Trophoblast cell (in vitro differentiated cells and primary cell): ENCODE measurements around the gene PDIK1L.

Source experiments
- DNase-seq, 2 donors: peaks; one replicate each; pipeline ENCODE4 v3.0.0-alpha.2; 2016
- H2AFZ ChIP-seq: 2 replicates; pipeline ENCODE4 v1.6.1; 2013; ENCODE audit warnings: low read length, moderate library complexity, mild to moderate bottlenecking; ENCODE audit not compliant: insufficient read depth, poor library complexity
- H2AK5ac ChIP-seq: 2 replicates; pipeline ENCODE4 v1.6.1; 2013; ENCODE audit warnings: mild to moderate bottlenecking, low read length
- H2BK120ac ChIP-seq: 2 replicates; pipeline ENCODE4 v1.6.1; 2013; ENCODE audit warnings: low read length, mild to moderate bottlenecking, moderate library complexity; ENCODE audit not compliant: insufficient read depth, poor library complexity
- H2BK12ac ChIP-seq: 2 replicates; pipeline ENCODE4 v1.6.1; 2013; ENCODE audit warnings: mild to moderate bottlenecking, low read length, moderate library complexity
- H2BK5ac ChIP-seq: 2 replicates; pipeline ENCODE4 v1.6.1; 2013; ENCODE audit warnings: low read length, low read depth, moderate library complexity, mild to moderate bottlenecking; ENCODE audit not compliant: poor library complexity
- H3K14ac ChIP-seq: 2 replicates; pipeline ENCODE4 v1.6.1; 2013; ENCODE audit warnings: mild to moderate bottlenecking, low read length
- H3K18ac ChIP-seq: 2 replicates; pipeline ENCODE4 v1.6.1; 2013; ENCODE audit warnings: mild to moderate bottlenecking, low read length
- H3K23ac ChIP-seq: 2 replicates; pipeline ENCODE4 v1.6.1; 2013; ENCODE audit warnings: low read length
- H3K27ac ChIP-seq: 2 replicates; pipeline ENCODE4 v1.5.1; 2013; ENCODE audit warnings: low read depth, mild to moderate bottlenecking, inconsistent platforms, low read length, moderate library complexity
- H3K27me3 ChIP-seq: 2 replicates; pipeline ENCODE4 v1.6.1; 2013; ENCODE audit warnings: inconsistent platforms, mild to moderate bottlenecking, low read length, moderate library complexity; ENCODE audit not compliant: insufficient read depth
- H3K36me3 ChIP-seq, 2 experiments: 1 replicate in 1 of 2; 2 replicates in 1 of 2; pipeline ENCODE4 v1.6.1; 2013; ENCODE audit warnings: low read length in 2 of 2, mild to moderate bottlenecking in 2 of 2, moderate library complexity in 1 of 2; ENCODE audit not compliant: insufficient read depth in 2 of 2, control insufficient read depth in 1 of 2
- H3K4ac ChIP-seq: 2 replicates; pipeline ENCODE4 v1.6.1; 2013; ENCODE audit warnings: low read depth, mild to moderate bottlenecking, low read length, moderate library complexity
- H3K4me1 ChIP-seq, 2 experiments: 1 replicate in 1 of 2; 2 replicates in 1 of 2; pipeline ENCODE4 v1.6.1; 2013; ENCODE audit warnings: low read length in 2 of 2, mild to moderate bottlenecking in 2 of 2, moderate library complexity in 1 of 2; ENCODE audit not compliant: insufficient read depth in 2 of 2, control insufficient read depth in 1 of 2
- H3K4me2 ChIP-seq: 2 replicates; pipeline ENCODE4 v1.6.1; 2013; ENCODE audit warnings: inconsistent platforms, mild to moderate bottlenecking, low read length, moderate library complexity
- H3K4me3 ChIP-seq: 2 replicates; pipeline ENCODE4 v1.5.1; 2013; ENCODE audit warnings: mild to moderate bottlenecking, low read depth, low read length, inconsistent platforms
- H3K79me1 ChIP-seq: one replicate; pipeline ENCODE4 v1.6.1; 2013; ENCODE audit warnings: low read length
- H3K79me2 ChIP-seq: 2 replicates; pipeline ENCODE4 v1.6.1; 2013; ENCODE audit warnings: low read length, mild to moderate bottlenecking; ENCODE audit not compliant: control insufficient read depth, insufficient read depth, poor library complexity
- H3K9ac ChIP-seq: 2 replicates; pipeline ENCODE4 v1.6.1; 2013; ENCODE audit warnings: mild to moderate bottlenecking, low read length
- H3K9me3 ChIP-seq: 2 replicates; pipeline ENCODE4 v1.6.1; 2013; ENCODE audit warnings: low read depth, mild to moderate bottlenecking, control low read depth, inconsistent platforms, low read length; ENCODE audit not compliant: insufficient read depth
- H4K12ac ChIP-seq: 2 replicates; pipeline ENCODE4 v1.6.1; 2013; ENCODE audit warnings: low read depth, mild to moderate bottlenecking, low read length, moderate library complexity
- H4K8ac ChIP-seq: 2 replicates; pipeline ENCODE4 v1.6.1; 2013; ENCODE audit warnings: low read depth, mild to moderate bottlenecking, low read length, moderate library complexity
- H4K91ac ChIP-seq: one replicate; pipeline ENCODE4 v1.6.1; 2013; ENCODE audit warnings: low read depth, mild to moderate bottlenecking, low read length, moderate library complexity
- WGBS: extraction: QIAGEN DNeasy Blood & Tissue Kit; methylation state at CpG from one replicate; pipeline ENCODE4 v1.1.7; 2013; ENCODE audit warnings: missing lambda C conversion rate; ENCODE audit not compliant: insufficient read length, insufficient coverage; ENCODE audit errors: extremely low coverage; 5-methylcytosine and 5-hydroxymethylcytosine counted together

Gene PDIK1L

DNA sequence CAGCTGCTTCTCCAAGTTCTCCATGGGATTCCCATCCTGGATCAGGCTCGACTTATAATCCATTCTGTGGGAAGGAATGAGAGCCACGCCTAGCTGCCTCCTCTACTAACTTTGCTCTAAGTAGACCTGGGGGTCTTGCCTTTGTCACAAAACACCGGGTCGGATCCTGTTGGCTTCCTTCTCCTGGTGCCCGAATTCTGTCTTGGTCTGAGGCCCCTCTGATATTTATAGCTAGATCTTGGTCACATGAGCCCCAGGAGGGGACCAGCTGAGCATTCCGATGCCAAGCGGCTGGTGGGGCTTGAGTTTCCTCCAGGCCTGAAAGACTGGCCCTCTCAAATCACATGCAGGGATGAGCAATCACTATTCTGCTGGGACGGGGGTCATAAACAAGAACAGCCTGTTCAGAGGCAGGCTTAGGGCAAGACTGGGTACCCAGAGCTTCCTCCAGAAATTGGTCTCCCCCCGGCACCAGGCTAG lies 44.2 kb upstream of the PDIK1L start, which contains the start of gene TRIM63:
Gene TRIM63 (minus strand): TSS at position 199 of the 480 bp plus-strand sequence. CDS start 136 bp downstream, at position 63.
- no CpG with 5 or more reads among the region's 9 CpGs for WGBS
- Histone ChIP-seq H4K12ac (no peak within 1 kb of the TSS), H3K23ac (no peak within 1 kb of the TSS)

DNA sequence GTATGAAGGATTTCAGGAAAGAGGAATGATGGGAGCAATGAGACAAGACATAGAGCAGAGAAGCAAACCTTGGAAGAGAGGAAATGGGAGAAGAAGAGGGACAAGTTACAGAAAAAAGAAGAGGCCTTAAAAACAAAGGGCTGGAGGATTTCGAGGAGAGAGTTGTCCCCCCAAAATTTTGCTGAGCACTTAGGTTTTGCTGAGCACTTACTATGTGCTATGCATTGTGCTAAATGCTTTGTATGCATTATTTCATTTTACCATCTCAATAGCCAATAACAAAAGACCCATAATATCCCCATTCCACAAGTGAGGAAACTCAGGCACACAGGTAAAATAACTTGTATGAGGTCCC lies 41.7 kb upstream of the PDIK1L start:
- Histone ChIP-seq H2AFZ (no peak overlapping the region), H2BK12ac (no peak overlapping the region), H2BK120ac (no peak overlapping the region), H3K14ac (no peak overlapping the region), H3K27me3 (no peaks in the 10 kb centered on the region), H4K91ac (no peak overlapping the region), H3K23ac (no peak overlapping the region), H3K9me3 (no peaks in the 10 kb centered on the region), H3K4me1 (peaks cover 17 to 20% of the 10 kb centered on the region in 2 experiments), H4K12ac (no peak overlapping the region), H3K79me2 (no peaks in the 10 kb centered on the region), H2AK5ac (no peak overlapping the region), H3K18ac (no peak overlapping the region), H3K4me3 (no peak overlapping the region), H3K36me3 (no peaks in the 10 kb centered on the region), H3K4ac (no peak overlapping the region), H2BK5ac (no peak overlapping the region), H3K9ac (no peak overlapping the region), H3K79me1 (no peaks in the 10 kb centered on the region), H3K4me2 (no peak overlapping the region), H3K27ac (no peak overlapping the region), H4K8ac (no peak overlapping the region)
- no peak for DNase-seq
- no CpG with 5 or more reads among the region's 1 CpG for WGBS

More for the DNA sequence above, 44.2 kb upstream of the PDIK1L start, which contains the start of gene TRIM63:
- Histone ChIP-seq H3K36me3 (no peaks in the 10 kb centered on the region), H3K79me2 (no peaks in the 10 kb centered on the region), H4K8ac (no peak within 1 kb of the TSS), H2AK5ac (peak within 1 kb of the TSS; percentile 49), H2BK5ac (no peak within 1 kb of the TSS), H3K27ac (no peak within 1 kb of the TSS), H4K91ac (no peak within 1 kb of the TSS), H3K14ac (peak within 1 kb of the TSS; percentile 22), H3K27me3 (no peaks in the 10 kb centered on the region), H2BK12ac (no peak within 1 kb of the TSS), H3K4me2 (no peak within 1 kb of the TSS), H3K9ac (no peak within 1 kb of the TSS), H3K4me3 (no peak within 1 kb of the TSS), H3K9me3 (no peaks in the 10 kb centered on the region), H2BK120ac (peak within 1 kb of the TSS; percentile 36), H2AFZ (no peak within 1 kb of the TSS), H3K79me1 (no peaks in the 10 kb centered on the region), H3K18ac (no peak within 1 kb of the TSS), H3K4ac (no peak within 1 kb of the TSS), H3K4me1 (peaks cover 20 to 22% of the 10 kb centered on the region in 2 experiments)
- no peak for DNase-seq

DNA sequence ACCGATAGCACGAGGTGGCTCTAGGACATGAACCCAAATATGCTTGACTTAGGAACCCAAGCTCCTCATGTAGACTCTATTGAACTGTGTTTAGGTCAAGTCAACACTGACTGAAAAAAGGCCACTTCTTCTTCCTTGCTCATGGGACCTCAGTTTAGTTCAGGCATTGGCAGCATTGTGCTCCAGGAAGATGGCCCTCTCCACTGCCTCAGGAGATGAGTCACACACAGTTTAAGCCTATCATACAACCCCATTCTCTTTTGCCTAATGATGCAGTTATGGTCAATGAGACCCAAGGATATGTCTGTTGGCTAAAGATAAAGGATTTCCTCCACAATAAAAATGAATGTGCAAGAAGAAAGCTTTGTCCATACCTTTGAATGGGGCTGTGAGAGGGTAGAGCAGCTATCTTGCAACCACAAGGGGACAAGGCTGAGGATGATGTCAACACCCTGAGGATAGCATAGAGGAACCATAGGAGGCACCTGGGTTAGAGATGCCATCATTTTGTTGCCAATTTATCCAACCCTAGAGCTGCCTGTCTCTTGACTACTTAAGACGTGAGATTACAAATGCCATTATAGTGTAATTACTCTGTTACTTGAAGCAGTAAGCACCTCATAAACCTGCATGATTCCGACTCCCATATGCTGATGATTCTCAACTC lies 41.2 kb upstream of the PDIK1L start:
- Histone ChIP-seq H3K27me3 (no peaks in the 10 kb centered on the region), H3K9me3 (no peaks in the 10 kb centered on the region), H3K79me1 (no peaks in the 10 kb centered on the region), H2BK12ac (no peak overlapping the region), H2AFZ (no peak overlapping the region), H2BK120ac (no peak overlapping the region), H3K18ac (no peak overlapping the region), H4K91ac (no peak overlapping the region), H3K9ac (no peak overlapping the region), H3K4ac (no peak overlapping the region), H3K36me3 (no peaks in the 10 kb centered on the region), H3K4me2 (no peak overlapping the region), H4K8ac (no peak overlapping the region), H3K23ac (no peak overlapping the region), H3K14ac (no peak overlapping the region), H2AK5ac (no peak overlapping the region), H2BK5ac (no peak overlapping the region), H3K4me1 (peaks cover 17 to 20% of the 10 kb centered on the region in 2 experiments), H3K4me3 (no peak overlapping the region), H4K12ac (no peak overlapping the region), H3K27ac (no peak overlapping the region), H3K79me2 (no peaks in the 10 kb centered on the region)
- DNase-seq: no peak
- no CpG with 5 or more reads among the region's 4 CpGs for WGBS

GRCh38 chr1:26070963-26071342 lies 40.7 kb upstream of the PDIK1L start:
- Histone ChIP-seq H3K23ac (no peak overlapping the region), H2AFZ (no peak overlapping the region), H3K14ac (no peak overlapping the region), H2AK5ac (no peak overlapping the region), H3K27ac (no peak overlapping the region), H4K8ac (no peak overlapping the region), H3K4me1 (peaks cover 15 to 17% of the 10 kb centered on the region in 2 experiments), H3K4ac (no peak overlapping the region), H2BK5ac (no peak overlapping the region), H3K27me3 (no peaks in the 10 kb centered on the region), H3K9ac (no peak overlapping the region), H4K91ac (no peak overlapping the region), H3K79me2 (no peaks in the 10 kb centered on the region), H4K12ac (no peak overlapping the region), H3K36me3 (no peaks in the 10 kb centered on the region), H3K79me1 (no peaks in the 10 kb centered on the region), H2BK12ac (no peak overlapping the region), H3K18ac (no peak overlapping the region), H3K4me2 (no peak overlapping the region), H3K4me3 (no peak overlapping the region), H3K9me3 (no peaks in the 10 kb centered on the region), H2BK120ac (no peak overlapping the region)
- no CpG with 5 or more reads among the region's 6 CpGs for WGBS
- DNase-seq: no peak
